Measurements from ENCODE around the gene GNAZ.

Gene GNAZ

DNA sequence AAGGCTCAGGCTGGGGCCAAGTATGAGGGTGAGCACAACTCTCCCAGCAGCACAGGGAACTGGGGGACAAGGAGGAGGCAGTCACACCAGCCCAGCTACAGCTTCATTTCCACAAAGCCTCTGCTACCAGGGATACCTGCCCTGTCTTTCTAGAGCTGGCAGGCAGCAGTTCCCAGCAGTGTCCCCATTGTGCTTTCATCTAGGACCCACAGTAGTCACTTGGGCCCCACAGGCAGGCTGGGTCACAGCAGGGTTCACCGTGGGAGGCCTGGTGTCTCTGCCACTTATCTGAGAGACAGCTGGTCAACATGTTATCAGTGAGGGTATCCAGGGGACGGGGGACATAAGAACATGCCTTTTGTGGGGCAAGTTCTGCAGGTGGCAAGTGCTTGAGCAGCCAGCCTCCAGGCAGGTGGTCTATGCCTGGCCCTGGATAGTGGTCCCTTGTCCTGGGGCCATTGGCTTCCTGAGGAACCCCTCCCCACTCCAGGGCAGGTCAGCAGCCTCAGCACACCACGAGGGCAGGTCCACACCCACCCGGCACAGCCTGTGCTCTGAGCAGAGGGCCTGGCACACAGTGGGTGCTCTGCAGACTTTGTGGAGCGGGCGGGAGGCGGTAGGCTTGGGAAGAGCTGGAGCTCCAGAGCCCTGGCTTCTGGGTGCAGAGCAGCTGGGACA is 29.9 kb downstream of the GNAZ start:
- peaks cover 4% of the 10 kb centered on the region for H3K27me3 ChIP-seq (replicated peaks; ENCODE audit: control insufficient read depth, insufficient read depth, low read length)
- no peaks in the 10 kb centered on the region for H3K36me3 ChIP-seq (ENCODE audit: control insufficient read depth, insufficient read depth, low read length, severe bottlenecking)
- H3K9me3 ChIP-seq (ENCODE audit: control insufficient read depth, low read length): no peaks in the 10 kb centered on the region
- no peaks in the 10 kb centered on the region for H3K4me1 ChIP-seq (ENCODE audit: control insufficient read depth, insufficient read depth, low read length)
- H3K9ac ChIP-seq (ENCODE audit: low read length): no peak overlapping the region
- DNase-seq (ENCODE audit: low read depth): no peak
- H3K4me3 ChIP-seq (ENCODE audit: low read length): no peak overlapping the region

DNA sequence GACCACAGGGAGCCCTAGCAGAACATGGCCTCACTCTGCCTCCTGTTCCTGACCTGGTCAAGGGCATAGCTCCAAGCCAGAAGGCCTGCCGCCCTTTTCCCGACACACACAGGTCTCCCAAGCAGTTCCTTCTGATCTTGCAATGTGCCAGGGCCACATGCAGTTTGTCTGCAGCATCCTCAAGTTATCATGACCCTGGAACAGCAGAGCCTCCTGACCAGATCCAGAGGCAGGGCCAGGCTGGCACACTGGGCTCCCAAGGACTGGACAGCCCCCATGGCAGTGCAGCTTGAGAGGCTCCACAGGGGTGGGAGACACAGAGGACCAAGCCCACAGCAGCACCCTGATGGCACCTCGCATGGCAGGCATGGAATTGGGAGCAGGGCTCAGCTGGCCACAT is 31.2 kb downstream of the GNAZ start:
- Histone ChIP-seq H3K27me3 (replicated peaks; ENCODE audit: control insufficient read depth, insufficient read depth, low read length) (peaks cover 4% of the 10 kb centered on the region), H3K4me3 (ENCODE audit: low read length) (no peak overlapping the region), H3K4me1 (ENCODE audit: control insufficient read depth, insufficient read depth, low read length) (no peaks in the 10 kb centered on the region), H3K36me3 (ENCODE audit: control insufficient read depth, insufficient read depth, low read length, severe bottlenecking) (no peaks in the 10 kb centered on the region), H3K9me3 (ENCODE audit: control insufficient read depth, low read length) (no peaks in the 10 kb centered on the region), H3K9ac (ENCODE audit: low read length) (no peak overlapping the region)
- DNase-seq (ENCODE audit: low read depth): no peak

DNA sequence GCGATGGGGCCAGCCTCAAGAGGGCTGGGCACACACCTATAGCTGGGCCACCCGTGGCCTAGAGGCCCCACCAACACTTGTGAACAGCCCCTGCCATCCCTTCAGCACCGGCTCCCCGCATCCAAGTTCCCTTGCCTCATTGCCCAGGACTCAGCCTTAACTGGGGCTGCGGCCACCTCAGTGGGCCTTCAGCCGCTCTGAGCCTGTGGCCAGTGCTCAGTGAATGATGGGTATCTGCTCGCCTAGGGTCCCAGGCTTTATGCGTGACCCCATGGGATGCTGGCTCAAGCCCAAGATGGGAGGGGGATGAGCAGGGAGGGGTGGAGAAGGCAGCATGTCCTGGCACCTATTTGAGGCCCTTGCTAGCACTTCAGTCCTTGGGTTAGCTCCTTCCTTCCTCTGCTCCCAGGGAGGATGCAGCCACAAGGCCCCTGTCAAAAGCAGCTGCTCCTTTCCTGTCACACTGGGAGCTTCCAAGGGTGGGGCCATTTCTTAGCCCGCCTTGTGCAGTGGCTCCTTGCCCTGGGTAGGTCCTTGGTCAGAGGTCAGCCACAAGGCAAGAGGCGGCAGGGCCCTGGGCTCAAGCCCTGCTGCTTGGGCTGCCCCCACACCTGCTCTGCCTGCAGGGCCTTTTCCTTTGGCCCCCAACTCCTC is 31.8 kb downstream of the GNAZ start:
- no peak overlapping the region for H3K4me3 ChIP-seq (ENCODE audit: low read length)
- no peak for DNase-seq (ENCODE audit: low read depth)
- no peaks in the 10 kb centered on the region for H3K4me1 ChIP-seq (ENCODE audit: control insufficient read depth, insufficient read depth, low read length)
- H3K9ac ChIP-seq (ENCODE audit: low read length): no peak overlapping the region
- no peaks in the 10 kb centered on the region for H3K9me3 ChIP-seq (ENCODE audit: control insufficient read depth, low read length)
- H3K27me3 ChIP-seq (replicated peaks; ENCODE audit: control insufficient read depth, insufficient read depth, low read length): peaks cover 4% of the 10 kb centered on the region
- H3K36me3 ChIP-seq (ENCODE audit: control insufficient read depth, insufficient read depth, low read length, severe bottlenecking): no peaks in the 10 kb centered on the region

DNA sequence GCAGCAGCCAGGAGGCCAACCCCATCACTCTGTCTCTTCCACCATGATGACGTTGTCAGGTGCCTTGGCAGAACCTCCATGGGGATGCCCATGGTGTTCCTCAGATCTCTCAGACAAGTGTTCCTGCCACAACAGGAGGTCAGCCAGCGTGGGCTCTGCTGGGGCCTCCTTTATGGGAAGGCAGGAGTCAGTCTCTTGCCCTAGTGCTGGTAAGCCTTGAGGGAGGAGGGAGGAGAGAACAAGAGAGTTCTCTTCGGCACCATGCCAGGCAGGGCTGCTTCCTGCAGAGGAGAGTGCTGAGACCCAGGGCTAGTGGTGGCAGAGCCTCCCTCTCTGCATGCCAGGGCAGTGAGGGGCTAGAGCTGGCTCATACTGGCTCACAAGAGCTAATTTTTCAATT is 32.5 kb downstream of the GNAZ start:
- H3K4me1 ChIP-seq (ENCODE audit: control insufficient read depth, insufficient read depth, low read length): no peaks in the 10 kb centered on the region
- no peak for DNase-seq (ENCODE audit: low read depth)
- no peak overlapping the region for H3K4me3 ChIP-seq (ENCODE audit: low read length)
- H3K27me3 ChIP-seq (replicated peaks; ENCODE audit: control insufficient read depth, insufficient read depth, low read length): peaks cover 4% of the 10 kb centered on the region
- H3K9me3 ChIP-seq (ENCODE audit: control insufficient read depth, low read length): no peaks in the 10 kb centered on the region
- no peaks in the 10 kb centered on the region for H3K36me3 ChIP-seq (ENCODE audit: control insufficient read depth, insufficient read depth, low read length, severe bottlenecking)
- H3K9ac ChIP-seq (ENCODE audit: low read length): no peak overlapping the region

DNA sequence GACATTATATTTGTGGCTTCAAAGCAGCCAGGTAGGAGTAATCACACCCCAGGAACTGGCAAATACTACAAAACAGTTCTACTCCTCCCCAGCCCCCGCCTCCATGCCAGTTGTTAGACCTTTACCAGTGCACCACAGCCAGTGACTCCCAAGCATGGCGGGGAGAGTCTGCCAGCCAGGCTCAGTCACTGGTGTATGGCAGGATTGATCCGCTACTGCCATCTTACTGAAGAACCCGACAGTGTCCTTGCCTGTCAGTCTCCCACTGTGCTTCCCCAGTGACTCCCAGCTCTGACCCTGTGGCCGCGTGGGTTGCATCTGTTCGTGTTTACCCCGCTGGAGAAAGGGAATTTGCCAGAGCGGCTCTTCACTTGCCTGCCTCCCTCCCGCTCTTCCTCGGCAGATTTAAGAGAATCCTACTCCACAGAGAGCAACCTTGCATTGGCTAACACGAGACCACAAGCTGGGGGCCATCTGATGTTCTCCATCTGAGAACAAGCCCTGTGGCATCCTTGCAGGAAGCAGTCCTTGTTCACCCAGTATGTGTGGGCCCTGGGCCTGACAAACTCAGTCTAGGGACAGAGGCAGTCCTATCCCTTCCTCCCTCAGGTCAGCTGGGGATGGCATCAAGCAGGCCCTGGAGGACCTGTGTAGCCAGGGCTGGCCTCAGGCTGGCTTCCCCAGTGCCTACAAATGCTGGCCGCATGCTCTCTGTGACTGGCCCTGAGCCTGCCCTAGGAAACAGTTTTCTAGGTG is 33.1 kb downstream of the GNAZ start:
- H3K9ac ChIP-seq (ENCODE audit: low read length): no peak overlapping the region
- peaks cover 4% of the 10 kb centered on the region for H3K27me3 ChIP-seq (replicated peaks; ENCODE audit: control insufficient read depth, insufficient read depth, low read length)
- H3K4me1 ChIP-seq (ENCODE audit: control insufficient read depth, insufficient read depth, low read length): no peaks in the 10 kb centered on the region
- DNase-seq (ENCODE audit: low read depth): no peak
- no peaks in the 10 kb centered on the region for H3K36me3 ChIP-seq (ENCODE audit: control insufficient read depth, insufficient read depth, low read length, severe bottlenecking)
- no peak overlapping the region for H3K4me3 ChIP-seq (ENCODE audit: low read length)
- H3K9me3 ChIP-seq (ENCODE audit: control insufficient read depth, low read length): no peaks in the 10 kb centered on the region

DNA sequence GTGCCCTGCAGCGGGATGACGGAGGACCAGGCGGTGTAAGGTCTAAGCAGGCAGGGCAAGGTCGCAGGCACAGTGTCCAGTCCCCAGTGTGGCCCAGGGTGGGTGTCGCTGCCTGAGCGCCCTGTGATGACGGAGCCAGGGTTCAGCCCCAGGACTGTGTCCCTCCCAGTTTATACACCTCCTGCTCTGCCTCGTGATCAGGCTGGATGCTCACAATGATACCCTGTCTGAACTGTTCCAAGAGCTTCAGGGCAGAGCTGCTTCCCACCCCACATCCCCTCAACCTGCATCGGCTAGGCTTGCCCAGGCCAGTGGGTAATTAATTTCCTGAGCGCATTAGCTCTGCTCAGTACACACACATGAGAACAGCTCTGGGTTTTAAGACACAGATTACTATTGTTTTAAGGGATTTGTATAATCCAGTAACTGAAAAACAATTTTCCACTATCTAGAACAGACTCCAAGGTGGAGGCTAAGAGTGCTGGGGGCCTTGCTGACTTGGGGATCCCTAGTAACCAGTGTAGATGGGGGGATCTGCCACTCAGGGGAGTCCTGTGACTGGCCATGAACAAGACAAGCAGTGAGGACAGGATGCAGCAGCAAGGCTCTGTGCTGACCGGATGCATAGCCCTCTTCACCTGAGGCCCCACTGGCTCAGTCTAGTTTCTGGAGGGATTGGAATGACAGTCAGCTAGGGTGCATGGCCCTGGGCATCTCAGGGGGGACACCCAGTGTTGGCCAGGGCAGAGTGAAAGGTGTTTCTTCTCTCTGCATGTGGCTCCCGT is 34.1 kb downstream of the GNAZ start:
- Histone ChIP-seq H3K27me3 (replicated peaks; ENCODE audit: control insufficient read depth, insufficient read depth, low read length) (peaks cover 5% of the 10 kb centered on the region), H3K36me3 (ENCODE audit: control insufficient read depth, insufficient read depth, low read length, severe bottlenecking) (no peaks in the 10 kb centered on the region), H3K4me1 (ENCODE audit: control insufficient read depth, insufficient read depth, low read length) (no peaks in the 10 kb centered on the region), H3K9me3 (ENCODE audit: control insufficient read depth, low read length) (no peaks in the 10 kb centered on the region), H3K9ac (ENCODE audit: low read length) (no peak overlapping the region), H3K4me3 (ENCODE audit: low read length) (no peak overlapping the region)
- no peak for DNase-seq (ENCODE audit: low read depth)

DNA sequence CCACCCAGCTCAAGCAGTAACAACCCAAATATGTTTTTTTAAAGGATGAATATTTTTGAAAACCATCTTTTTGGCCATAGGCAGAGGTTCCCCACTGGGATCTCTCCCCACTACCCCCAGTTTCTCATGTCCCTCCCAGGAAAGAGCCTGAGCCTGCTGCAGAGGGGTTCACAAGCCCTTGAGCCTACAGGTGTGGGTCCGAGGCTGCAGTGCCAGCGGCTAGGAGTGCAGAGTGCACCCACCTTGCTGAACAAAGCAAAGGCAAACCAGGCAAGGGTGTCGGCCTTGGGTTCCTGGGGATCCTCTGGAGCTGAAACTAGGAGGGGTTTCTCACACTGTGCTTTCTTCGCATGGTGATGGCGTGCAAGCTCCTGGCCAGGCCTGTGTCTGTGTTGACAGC is 35.0 kb downstream of the GNAZ start:
- no peaks in the 10 kb centered on the region for H3K36me3 ChIP-seq (ENCODE audit: control insufficient read depth, insufficient read depth, low read length, severe bottlenecking)
- no peak overlapping the region for H3K4me3 ChIP-seq (ENCODE audit: low read length)
- H3K4me1 ChIP-seq (ENCODE audit: control insufficient read depth, insufficient read depth, low read length): no peaks in the 10 kb centered on the region
- H3K27me3 ChIP-seq (replicated peaks; ENCODE audit: control insufficient read depth, insufficient read depth, low read length): peaks cover 7% of the 10 kb centered on the region
- no peaks in the 10 kb centered on the region for H3K9me3 ChIP-seq (ENCODE audit: control insufficient read depth, low read length)
- DNase-seq (ENCODE audit: low read depth): no peak
- no peak overlapping the region for H3K9ac ChIP-seq (ENCODE audit: low read length)

DNA sequence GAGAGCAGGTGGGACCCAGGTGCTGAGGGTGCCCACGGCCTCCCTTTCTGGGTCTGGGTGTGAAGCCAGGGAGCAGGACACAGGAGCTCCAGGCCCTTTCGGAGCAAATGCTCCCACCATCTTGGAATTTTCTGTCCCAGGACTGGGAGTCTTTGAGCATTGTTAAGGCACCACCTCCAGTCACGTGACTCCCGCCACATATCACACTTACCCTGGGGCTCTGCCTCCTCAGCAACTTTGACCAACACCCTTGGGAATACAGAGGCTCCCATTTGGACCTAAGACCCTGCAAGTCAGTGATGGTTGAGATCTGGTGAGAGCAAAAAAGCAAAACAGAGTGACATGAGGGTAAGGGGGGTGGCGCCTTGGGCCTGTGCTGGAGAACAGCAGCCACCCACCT is 35.6 kb downstream of the GNAZ start:
- H3K9ac ChIP-seq (ENCODE audit: low read length): no peak overlapping the region
- H3K36me3 ChIP-seq (ENCODE audit: control insufficient read depth, insufficient read depth, low read length, severe bottlenecking): no peaks in the 10 kb centered on the region
- no peak for DNase-seq (ENCODE audit: low read depth)
- no peaks in the 10 kb centered on the region for H3K9me3 ChIP-seq (ENCODE audit: control insufficient read depth, low read length)
- peaks cover 7% of the 10 kb centered on the region for H3K27me3 ChIP-seq (replicated peaks; ENCODE audit: control insufficient read depth, insufficient read depth, low read length)
- no peaks in the 10 kb centered on the region for H3K4me1 ChIP-seq (ENCODE audit: control insufficient read depth, insufficient read depth, low read length)
- no peak overlapping the region for H3K4me3 ChIP-seq (ENCODE audit: low read length)

DNA sequence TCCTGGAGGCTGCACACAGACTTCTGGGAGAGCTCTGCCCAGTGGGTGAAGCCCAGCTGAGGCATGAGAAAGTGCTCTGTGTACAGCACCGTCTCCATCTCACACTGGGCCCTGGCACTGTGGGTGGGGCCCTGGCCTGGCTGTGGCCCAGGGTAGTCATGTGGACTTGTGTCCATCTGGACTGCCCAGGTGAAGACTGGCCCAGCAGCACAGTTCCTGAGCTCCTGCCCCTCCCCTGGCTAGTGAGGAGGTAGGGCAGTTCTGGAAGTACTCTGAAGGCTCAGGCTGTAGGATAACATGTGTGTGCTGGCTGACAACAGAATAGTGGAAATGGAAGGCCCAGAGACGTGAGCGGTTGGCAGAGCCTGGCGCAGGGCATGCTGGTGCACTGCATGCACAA is 36.0 kb downstream of the GNAZ start:
- Histone ChIP-seq H3K4me3 (ENCODE audit: low read length) (no peak overlapping the region), H3K9me3 (ENCODE audit: control insufficient read depth, low read length) (no peaks in the 10 kb centered on the region), H3K27me3 (replicated peaks; ENCODE audit: control insufficient read depth, insufficient read depth, low read length) (peaks cover 7% of the 10 kb centered on the region), H3K4me1 (ENCODE audit: control insufficient read depth, insufficient read depth, low read length) (no peaks in the 10 kb centered on the region), H3K9ac (ENCODE audit: low read length) (no peak overlapping the region), H3K36me3 (ENCODE audit: control insufficient read depth, insufficient read depth, low read length, severe bottlenecking) (no peaks in the 10 kb centered on the region)
- DNase-seq (ENCODE audit: low read depth): no peak

DNA sequence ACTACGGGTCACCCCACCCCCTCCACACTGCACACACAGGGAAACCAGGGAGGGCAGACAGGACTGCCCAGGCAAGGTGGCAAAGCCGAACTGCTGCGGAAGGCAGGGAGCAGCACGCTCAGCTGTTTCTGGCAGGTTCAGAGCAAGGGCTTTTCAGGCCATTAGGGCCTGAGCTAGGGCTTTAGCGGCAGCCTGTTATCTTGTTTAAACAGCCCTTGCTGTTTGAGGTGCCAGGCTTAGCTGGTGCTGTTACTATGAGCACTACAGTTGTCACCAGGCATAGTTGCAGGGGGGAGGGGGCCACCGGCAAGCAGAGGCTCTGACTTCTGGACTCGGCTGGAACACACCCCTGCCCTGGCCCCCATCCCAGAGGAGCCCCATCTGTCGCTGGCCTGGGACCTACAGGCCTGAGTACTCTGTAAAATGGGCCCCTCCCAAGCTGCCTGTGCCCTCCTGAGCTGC is 36.6 kb downstream of the GNAZ start:
- DNase-seq (ENCODE audit: low read depth): no peak
- Histone ChIP-seq H3K9ac (ENCODE audit: low read length) (no peak overlapping the region), H3K9me3 (ENCODE audit: control insufficient read depth, low read length) (no peaks in the 10 kb centered on the region), H3K4me3 (ENCODE audit: low read length) (no peak overlapping the region), H3K27me3 (replicated peaks; ENCODE audit: control insufficient read depth, insufficient read depth, low read length) (peaks cover 7% of the 10 kb centered on the region), H3K4me1 (ENCODE audit: control insufficient read depth, insufficient read depth, low read length) (no peaks in the 10 kb centered on the region), H3K36me3 (ENCODE audit: control insufficient read depth, insufficient read depth, low read length, severe bottlenecking) (no peaks in the 10 kb centered on the region)

Measured in adipocyte (in vitro differentiated cells).